HEK293 (cell line): Measurements from ENCODE around the gene MTHFSD.

Source experiments
- OSR2 ChIP-seq: fragments of 450-650 bp; formaldehyde crosslinking; IDR thresholded peaks from 2 replicates; pipeline ENCODE4 v1.5.1; 2016; ENCODE audit warnings: missing biosample characterization, missing genetic modification characterization
- SCRT2 ChIP-seq: fragments of 450-650 bp; formaldehyde crosslinking; IDR thresholded peaks from 2 replicates; pipeline ENCODE4 v1.5.1; 2016; ENCODE audit warnings: missing biosample characterization, missing genetic modification characterization
- ZNF23 ChIP-seq: fragments of 450-650 bp; formaldehyde crosslinking; IDR thresholded peaks from 2 replicates; pipeline ENCODE4 v1.5.1; 2016; ENCODE audit warnings: missing biosample characterization, missing genetic modification characterization, borderline replicate concordance
- ZNF274 ChIP-seq, 2 experiments: fragments of 200-500 bp in 1 of 2; fragments of 450-650 bp in 1 of 2; sonication (Bioruptor generic) in 1 of 2; formaldehyde crosslinking in 1 of 2; IDR thresholded peaks; 2 replicates each; pipeline versions ENCODE4 v1.5.1 to v1.6.1; 2014 to 2016; ENCODE audit warnings: borderline replicate concordance in 1 of 2, inconsistent platforms in 1 of 2, low read length in 1 of 2, missing biosample characterization in 1 of 2, missing genetic modification characterization in 1 of 2
- TF ChIP-seq, protein P1 (sequence below): fragments of 450-650 bp; formaldehyde crosslinking; IDR thresholded peaks from 2 replicates; pipeline ENCODE4 v1.5.1; 2016; ENCODE audit warnings: missing biosample characterization, missing genetic modification characterization
- TF ChIP-seq, protein P2 (sequence below): fragments of 450-650 bp; formaldehyde crosslinking; IDR thresholded peaks from 2 replicates; pipeline ENCODE4 v1.5.1; 2016; ENCODE audit warnings: missing biosample characterization, missing genetic modification characterization, borderline replicate concordance
- TF ChIP-seq, protein P3 (sequence below): fragments of 450-650 bp; formaldehyde crosslinking; IDR thresholded peaks from 2 replicates; pipeline ENCODE4 v1.5.1; 2016; ENCODE audit warnings: missing biosample characterization, missing genetic modification characterization

DNA sequence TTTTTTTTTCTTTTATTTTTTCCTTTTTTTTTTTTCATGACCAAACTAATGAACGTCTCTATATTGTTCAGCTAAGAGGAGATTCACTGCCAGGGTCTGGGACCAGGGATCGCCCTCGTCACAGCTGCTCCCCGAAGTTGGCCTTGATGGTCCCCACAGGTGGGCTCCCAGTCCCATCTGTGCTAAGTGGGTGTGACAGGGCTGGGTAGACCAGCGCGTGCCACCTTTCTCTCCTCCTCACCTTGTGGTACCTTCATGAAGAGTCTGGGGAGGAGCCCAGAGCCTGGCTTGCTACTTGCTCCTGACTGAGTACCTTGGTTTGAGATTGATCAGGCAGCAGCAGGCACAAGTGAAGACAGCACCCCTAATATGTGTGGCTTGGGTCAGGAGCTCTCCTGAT, 51.2 kb downstream of the MTHFSD start:
- TF ChIP-seq, protein P1, sequence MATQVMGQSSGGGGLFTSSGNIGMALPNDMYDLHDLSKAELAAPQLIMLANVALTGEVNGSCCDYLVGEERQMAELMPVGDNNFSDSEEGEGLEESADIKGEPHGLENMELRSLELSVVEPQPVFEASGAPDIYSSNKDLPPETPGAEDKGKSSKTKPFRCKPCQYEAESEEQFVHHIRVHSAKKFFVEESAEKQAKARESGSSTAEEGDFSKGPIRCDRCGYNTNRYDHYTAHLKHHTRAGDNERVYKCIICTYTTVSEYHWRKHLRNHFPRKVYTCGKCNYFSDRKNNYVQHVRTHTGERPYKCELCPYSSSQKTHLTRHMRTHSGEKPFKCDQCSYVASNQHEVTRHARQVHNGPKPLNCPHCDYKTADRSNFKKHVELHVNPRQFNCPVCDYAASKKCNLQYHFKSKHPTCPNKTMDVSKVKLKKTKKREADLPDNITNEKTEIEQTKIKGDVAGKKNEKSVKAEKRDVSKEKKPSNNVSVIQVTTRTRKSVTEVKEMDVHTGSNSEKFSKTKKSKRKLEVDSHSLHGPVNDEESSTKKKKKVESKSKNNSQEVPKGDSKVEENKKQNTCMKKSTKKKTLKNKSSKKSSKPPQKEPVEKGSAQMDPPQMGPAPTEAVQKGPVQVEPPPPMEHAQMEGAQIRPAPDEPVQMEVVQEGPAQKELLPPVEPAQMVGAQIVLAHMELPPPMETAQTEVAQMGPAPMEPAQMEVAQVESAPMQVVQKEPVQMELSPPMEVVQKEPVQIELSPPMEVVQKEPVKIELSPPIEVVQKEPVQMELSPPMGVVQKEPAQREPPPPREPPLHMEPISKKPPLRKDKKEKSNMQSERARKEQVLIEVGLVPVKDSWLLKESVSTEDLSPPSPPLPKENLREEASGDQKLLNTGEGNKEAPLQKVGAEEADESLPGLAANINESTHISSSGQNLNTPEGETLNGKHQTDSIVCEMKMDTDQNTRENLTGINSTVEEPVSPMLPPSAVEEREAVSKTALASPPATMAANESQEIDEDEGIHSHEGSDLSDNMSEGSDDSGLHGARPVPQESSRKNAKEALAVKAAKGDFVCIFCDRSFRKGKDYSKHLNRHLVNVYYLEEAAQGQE = no peak
- TF ChIP-seq OSR2 (tag by site-specific recombination) = no peak
- TF ChIP-seq, protein P2, sequence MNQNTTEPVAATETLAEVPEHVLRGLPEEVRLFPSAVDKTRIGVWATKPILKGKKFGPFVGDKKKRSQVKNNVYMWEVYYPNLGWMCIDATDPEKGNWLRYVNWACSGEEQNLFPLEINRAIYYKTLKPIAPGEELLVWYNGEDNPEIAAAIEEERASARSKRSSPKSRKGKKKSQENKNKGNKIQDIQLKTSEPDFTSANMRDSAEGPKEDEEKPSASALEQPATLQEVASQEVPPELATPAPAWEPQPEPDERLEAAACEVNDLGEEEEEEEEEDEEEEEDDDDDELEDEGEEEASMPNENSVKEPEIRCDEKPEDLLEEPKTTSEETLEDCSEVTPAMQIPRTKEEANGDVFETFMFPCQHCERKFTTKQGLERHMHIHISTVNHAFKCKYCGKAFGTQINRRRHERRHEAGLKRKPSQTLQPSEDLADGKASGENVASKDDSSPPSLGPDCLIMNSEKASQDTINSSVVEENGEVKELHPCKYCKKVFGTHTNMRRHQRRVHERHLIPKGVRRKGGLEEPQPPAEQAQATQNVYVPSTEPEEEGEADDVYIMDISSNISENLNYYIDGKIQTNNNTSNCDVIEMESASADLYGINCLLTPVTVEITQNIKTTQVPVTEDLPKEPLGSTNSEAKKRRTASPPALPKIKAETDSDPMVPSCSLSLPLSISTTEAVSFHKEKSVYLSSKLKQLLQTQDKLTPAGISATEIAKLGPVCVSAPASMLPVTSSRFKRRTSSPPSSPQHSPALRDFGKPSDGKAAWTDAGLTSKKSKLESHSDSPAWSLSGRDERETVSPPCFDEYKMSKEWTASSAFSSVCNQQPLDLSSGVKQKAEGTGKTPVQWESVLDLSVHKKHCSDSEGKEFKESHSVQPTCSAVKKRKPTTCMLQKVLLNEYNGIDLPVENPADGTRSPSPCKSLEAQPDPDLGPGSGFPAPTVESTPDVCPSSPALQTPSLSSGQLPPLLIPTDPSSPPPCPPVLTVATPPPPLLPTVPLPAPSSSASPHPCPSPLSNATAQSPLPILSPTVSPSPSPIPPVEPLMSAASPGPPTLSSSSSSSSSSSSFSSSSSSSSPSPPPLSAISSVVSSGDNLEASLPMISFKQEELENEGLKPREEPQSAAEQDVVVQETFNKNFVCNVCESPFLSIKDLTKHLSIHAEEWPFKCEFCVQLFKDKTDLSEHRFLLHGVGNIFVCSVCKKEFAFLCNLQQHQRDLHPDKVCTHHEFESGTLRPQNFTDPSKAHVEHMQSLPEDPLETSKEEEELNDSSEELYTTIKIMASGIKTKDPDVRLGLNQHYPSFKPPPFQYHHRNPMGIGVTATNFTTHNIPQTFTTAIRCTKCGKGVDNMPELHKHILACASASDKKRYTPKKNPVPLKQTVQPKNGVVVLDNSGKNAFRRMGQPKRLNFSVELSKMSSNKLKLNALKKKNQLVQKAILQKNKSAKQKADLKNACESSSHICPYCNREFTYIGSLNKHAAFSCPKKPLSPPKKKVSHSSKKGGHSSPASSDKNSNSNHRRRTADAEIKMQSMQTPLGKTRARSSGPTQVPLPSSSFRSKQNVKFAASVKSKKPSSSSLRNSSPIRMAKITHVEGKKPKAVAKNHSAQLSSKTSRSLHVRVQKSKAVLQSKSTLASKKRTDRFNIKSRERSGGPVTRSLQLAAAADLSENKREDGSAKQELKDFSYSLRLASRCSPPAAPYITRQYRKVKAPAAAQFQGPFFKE (tag by site-specific recombination) = no peak
- no peak for TF ChIP-seq ZNF23
- TF ChIP-seq, protein P3, sequence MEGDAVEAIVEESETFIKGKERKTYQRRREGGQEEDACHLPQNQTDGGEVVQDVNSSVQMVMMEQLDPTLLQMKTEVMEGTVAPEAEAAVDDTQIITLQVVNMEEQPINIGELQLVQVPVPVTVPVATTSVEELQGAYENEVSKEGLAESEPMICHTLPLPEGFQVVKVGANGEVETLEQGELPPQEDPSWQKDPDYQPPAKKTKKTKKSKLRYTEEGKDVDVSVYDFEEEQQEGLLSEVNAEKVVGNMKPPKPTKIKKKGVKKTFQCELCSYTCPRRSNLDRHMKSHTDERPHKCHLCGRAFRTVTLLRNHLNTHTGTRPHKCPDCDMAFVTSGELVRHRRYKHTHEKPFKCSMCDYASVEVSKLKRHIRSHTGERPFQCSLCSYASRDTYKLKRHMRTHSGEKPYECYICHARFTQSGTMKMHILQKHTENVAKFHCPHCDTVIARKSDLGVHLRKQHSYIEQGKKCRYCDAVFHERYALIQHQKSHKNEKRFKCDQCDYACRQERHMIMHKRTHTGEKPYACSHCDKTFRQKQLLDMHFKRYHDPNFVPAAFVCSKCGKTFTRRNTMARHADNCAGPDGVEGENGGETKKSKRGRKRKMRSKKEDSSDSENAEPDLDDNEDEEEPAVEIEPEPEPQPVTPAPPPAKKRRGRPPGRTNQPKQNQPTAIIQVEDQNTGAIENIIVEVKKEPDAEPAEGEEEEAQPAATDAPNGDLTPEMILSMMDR (tag by site-specific recombination) = no peak
- no peak for TF ChIP-seq SCRT2 (tag by site-specific recombination)
- no peak for TF ChIP-seq ZNF274 (IDR thresholded peaks at IDR 0.05; ENCODE audit: low read length)
- no peak for TF ChIP-seq ZNF274 (tag by site-specific recombination; IDR thresholded peaks at IDR 0.05; ENCODE audit: borderline replicate concordance)
